B cell (primary cell): Measurements from ENCODE around the gene SOWAHC. TPM values are rescaled to one million over a fixed set of nuclear protein-coding genes. Genes with fewer than 3 reads are reported as not detected.

ENCODE experiments used
- ATAC-seq: fragments of 200-7000 bp; cut with Tn5 transposase; one replicate; pipeline ENCODE4 v1.10.0; 2021; ENCODE audit warnings: low read depth, mild to moderate bottlenecking, moderate number of reproducible peaks, moderate library complexity
- CTCF ChIA-PET: fragments of 350-600 bp; sonication (Branson Sonifier 250); formaldehyde crosslinking; loops from one replicate; lab custom pipeline; 2021; ENCODE audit warnings: antibody characterized with exemption, inconsistent platforms; lab: Charles Lee
- POLR2A ChIA-PET: fragments of 350-600 bp; sonication (Branson Sonifier 250); formaldehyde crosslinking; loops from one replicate; lab custom pipeline; 2021; ENCODE audit warnings: antibody characterized with exemption; lab: Charles Lee
- DNase-seq: peaks from one replicate; pipeline ENCODE4 v3.0.0; 2013
- H2AFZ ChIP-seq: 2 replicates; pipeline ENCODE4 v1.6.1; 2012; ENCODE audit warnings: mild to moderate bottlenecking, low read depth, low read length; ENCODE audit not compliant: insufficient read depth, poor library complexity, severe bottlenecking
- H3K27ac ChIP-seq, 2 donors: 1 replicate in 1 of 2; 2 replicates in 1 of 2; pipeline ENCODE4 v1.5.1; 2012 to 2013; ENCODE audit warnings: low read length in 2 of 2, mild to moderate bottlenecking in 2 of 2, moderate library complexity in 1 of 2
- H3K27me3 ChIP-seq, 4 experiments: fragments of 200-600 bp in 1 of 4; sonication (generic) in 1 of 4; replicated peaks in 1 of 4; 1 replicate in 2 of 4; 2 replicates in 2 of 4; pipeline versions ENCODE4 v1.6.1 to v1.7.0; 2013 to 2016; ENCODE audit warnings: low read length in 3 of 4, mild to moderate bottlenecking in 2 of 4, mixed read lengths in 1 of 4, moderate library complexity in 1 of 4; ENCODE audit not compliant: insufficient read depth in 4 of 4, control insufficient read depth in 3 of 4; ENCODE audit errors: control extremely low read depth in 1 of 4
- H3K36me3 ChIP-seq, 2 experiments: replicated peaks in 1 of 2; 1 replicate in 1 of 2; 2 replicates in 1 of 2; pipeline versions ENCODE4 v1.6.1 to v1.7.1; 2013; ENCODE audit warnings: low read length in 1 of 2; ENCODE audit not compliant: insufficient read depth in 2 of 2, control insufficient read depth in 1 of 2; ENCODE audit errors: control extremely low read depth in 1 of 2, extremely low read depth in 1 of 2
- H3K4me1 ChIP-seq, 2 donors: fragments of 200-600 bp in 1 of 2; sonication (generic) in 1 of 2; 1 replicate in 1 of 2; 2 replicates in 1 of 2; pipeline versions ENCODE4 v1.5.1 to v1.6.1; 2013 to 2017; ENCODE audit warnings: low read length in 2 of 2; ENCODE audit not compliant: control insufficient read depth in 2 of 2, insufficient read depth in 2 of 2
- H3K4me2 ChIP-seq: replicated peaks from 2 replicates; pipeline ENCODE3; 2012; ENCODE audit warnings: mild to moderate bottlenecking, low read depth, low read length; ENCODE audit not compliant: poor library complexity, severe bottlenecking
- H3K4me3 ChIP-seq, 5 experiments: fragments of 200-600 bp in 1 of 5; sonication (generic) in 1 of 5; 1 replicate in 3 of 5; 2 replicates in 2 of 5; pipeline versions ENCODE4 v1.5.1 to v1.7.0; 2011 to 2016; ENCODE audit warnings: low read length in 4 of 5, mild to moderate bottlenecking in 4 of 5, low read depth in 2 of 5, control low read depth in 1 of 5, moderate library complexity in 1 of 5; ENCODE audit not compliant: insufficient read depth in 1 of 5; ENCODE audit errors: control extremely low read depth in 1 of 5, extremely low read depth in 1 of 5
- H3K79me2 ChIP-seq: fragments of 200-600 bp; sonication (generic); one replicate; pipeline ENCODE4 v1.6.0; 2016; ENCODE audit warnings: low read length; ENCODE audit not compliant: control insufficient read depth, insufficient read depth
- H3K9ac ChIP-seq: fragments of 200-600 bp; sonication (generic); 2 replicates; pipeline ENCODE4 v1.6.1; 2017; ENCODE audit warnings: mild to moderate bottlenecking, low read length, moderate library complexity
- H3K9me3 ChIP-seq, 3 donors: one replicate each; pipeline versions ENCODE4 v1.6.1 to v1.7.1; 2013; ENCODE audit warnings: low read length in 2 of 3; ENCODE audit not compliant: control insufficient read depth in 2 of 3, insufficient read depth in 1 of 3; ENCODE audit errors: control extremely low read depth in 1 of 3
- H4K20me1 ChIP-seq: 2 replicates; pipeline ENCODE4 v1.6.0; 2012; ENCODE audit warnings: mild to moderate bottlenecking, low read length; ENCODE audit not compliant: insufficient read depth, control insufficient read depth, poor library complexity, severe bottlenecking
- H3K27ac Mint-ChIP-seq: one replicate; pipeline ENCODE4 v1.8.0; 2021; ENCODE audit warnings: mixed read lengths
- H3K27me3 Mint-ChIP-seq: one replicate; pipeline ENCODE4 v1.8.0; 2021; ENCODE audit warnings: mixed read lengths
- H3K4me1 Mint-ChIP-seq: one replicate; pipeline ENCODE4 v1.8.0; 2021; ENCODE audit warnings: mixed read lengths
- H3K4me3 Mint-ChIP-seq: one replicate; pipeline ENCODE4 v1.8.0; 2021; ENCODE audit warnings: mixed read lengths
- H3K9me3 Mint-ChIP-seq: one replicate; pipeline ENCODE4 v1.8.0; 2022; ENCODE audit warnings: mixed read lengths; ENCODE audit not compliant: insufficient read depth
- EZH2 ChIP-seq: IDR thresholded peaks from 2 replicates; pipeline ENCODE4 v1.6.1; 2012; ENCODE audit warnings: borderline replicate concordance, low read depth, mild to moderate bottlenecking, moderate library complexity, low read length; ENCODE audit not compliant: insufficient read depth, poor library complexity, severe bottlenecking
- WGBS: methylation state at CpG from one replicate; pipeline ENCODE4 v1.1.5; 2013; ENCODE audit warnings: missing lambda C conversion rate; ENCODE audit not compliant: insufficient coverage; 5-methylcytosine and 5-hydroxymethylcytosine counted together
- intact Hi-C: fragments of 100-400 bp; cut with micrococcal nuclease; formaldehyde crosslinking; loops from one replicate; pipeline ENCODE4 v1.10.0; 2022
- polyA plus RNA-seq: library from polyadenylated mRNA; depleted of rRNA; stranded (reverse); fragments of >200 nt; gene quantifications from 2 replicates; pipeline ENCODE4 v1.2.3, GENCODE V29; 2012
- total RNA-seq, 2 donors: library from RNA; stranded (reverse); fragments of 120-200 nt in 1 of 2; gene quantifications; 1 replicate in 1 of 2; 2 replicates in 1 of 2; pipeline versions ENCODE4 v1.2.3 to v1.2.4, GENCODE V29; 2013 to 2022
- TF ChIP-seq, protein P1 (sequence below): fragments of 200-600 bp; IDR thresholded peaks from one replicate; pipeline ENCODE4 v1.8.0; 2022; ENCODE audit warnings: antibody characterized with exemption, mild to moderate bottlenecking

Gene SOWAHC
- total and polyA plus RNA-seq, 2 donors (not counting 1 experiment from before 2014, with no cell fraction given) = 0.05 to 0.28 TPM

DNA sequence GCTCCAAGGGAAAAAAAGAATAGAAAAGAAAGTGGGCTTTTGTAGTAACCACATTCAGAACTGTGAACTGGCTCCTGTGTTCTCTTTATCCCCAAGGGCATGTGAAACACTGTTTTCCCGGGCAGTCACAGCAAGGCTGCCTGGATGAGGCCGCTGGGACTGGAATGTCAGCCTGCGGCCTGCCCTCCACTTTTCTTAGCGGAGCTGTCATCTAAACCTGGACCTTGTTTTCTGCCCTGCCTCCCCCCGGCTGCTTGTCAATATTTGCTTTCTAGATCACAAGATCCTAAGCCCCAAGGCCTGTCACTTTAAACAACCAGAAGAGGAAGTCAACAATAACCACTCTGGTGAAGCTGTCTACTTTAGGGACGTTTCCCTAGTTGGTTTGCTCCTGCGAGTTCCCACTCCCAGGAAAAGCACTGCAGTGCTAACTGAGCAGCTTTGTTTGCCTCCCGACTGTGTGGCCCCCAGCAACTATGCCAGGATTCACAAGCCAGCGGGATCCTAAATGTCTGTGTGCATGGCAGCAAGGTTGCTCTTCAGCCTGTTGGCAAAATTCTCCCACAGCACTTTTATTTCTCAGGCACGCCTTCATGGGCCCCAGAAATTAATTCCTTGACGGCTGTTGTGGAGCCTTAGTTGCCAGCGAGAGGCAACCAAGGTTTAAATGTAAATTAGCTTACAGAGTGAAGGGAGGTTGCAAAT, 30.6 kb downstream of the SOWAHC start:
- TF ChIP-seq, protein P1, sequence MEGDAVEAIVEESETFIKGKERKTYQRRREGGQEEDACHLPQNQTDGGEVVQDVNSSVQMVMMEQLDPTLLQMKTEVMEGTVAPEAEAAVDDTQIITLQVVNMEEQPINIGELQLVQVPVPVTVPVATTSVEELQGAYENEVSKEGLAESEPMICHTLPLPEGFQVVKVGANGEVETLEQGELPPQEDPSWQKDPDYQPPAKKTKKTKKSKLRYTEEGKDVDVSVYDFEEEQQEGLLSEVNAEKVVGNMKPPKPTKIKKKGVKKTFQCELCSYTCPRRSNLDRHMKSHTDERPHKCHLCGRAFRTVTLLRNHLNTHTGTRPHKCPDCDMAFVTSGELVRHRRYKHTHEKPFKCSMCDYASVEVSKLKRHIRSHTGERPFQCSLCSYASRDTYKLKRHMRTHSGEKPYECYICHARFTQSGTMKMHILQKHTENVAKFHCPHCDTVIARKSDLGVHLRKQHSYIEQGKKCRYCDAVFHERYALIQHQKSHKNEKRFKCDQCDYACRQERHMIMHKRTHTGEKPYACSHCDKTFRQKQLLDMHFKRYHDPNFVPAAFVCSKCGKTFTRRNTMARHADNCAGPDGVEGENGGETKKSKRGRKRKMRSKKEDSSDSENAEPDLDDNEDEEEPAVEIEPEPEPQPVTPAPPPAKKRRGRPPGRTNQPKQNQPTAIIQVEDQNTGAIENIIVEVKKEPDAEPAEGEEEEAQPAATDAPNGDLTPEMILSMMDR = no peak
- no peak for TF ChIP-seq EZH2
- POLR2A ChIA-PET = no interaction called here
- Histone ChIP-seq H2AFZ (no peak overlapping the region), H3K9me3 (peaks cover 0 to 6% (median 0%) of the 10 kb centered on the region in 3 donors), H3K4me2 (no peak overlapping the region), H4K20me1 (no peaks in the 10 kb centered on the region), H3K9ac (no peak overlapping the region), H3K79me2 (no peaks in the 10 kb centered on the region), H3K27ac (no peak overlapping the region), H3K4me3 (no peak overlapping the region), H3K36me3 (no peaks in the 10 kb centered on the region), H3K27me3 (no peaks in the 10 kb centered on the region), H3K4me1 (no peaks in the 10 kb centered on the region)
- H3K4me1 Mint-ChIP-seq = no peaks in the 10 kb centered on the region
- 32% methylated on average over 9 of the region's 12 CpGs for WGBS
- CTCF ChIA-PET = interaction anchor here (0.6 to 0.7 kb wide), 2 partner anchors 21 to 65 kb away, joined by 3 to 4 read pairs; no protein-coding TSS in a partner anchor
- H3K4me3 Mint-ChIP-seq = no peak overlapping the region
- intact Hi-C loops = no loop called here
- DNase-seq (no peak), ATAC-seq (no peak)
- H3K9me3 Mint-ChIP-seq = no peaks in the 10 kb centered on the region
- H3K27me3 Mint-ChIP-seq = peaks cover 9% of the 10 kb centered on the region
- H3K27ac Mint-ChIP-seq = no peak overlapping the region

DNA sequence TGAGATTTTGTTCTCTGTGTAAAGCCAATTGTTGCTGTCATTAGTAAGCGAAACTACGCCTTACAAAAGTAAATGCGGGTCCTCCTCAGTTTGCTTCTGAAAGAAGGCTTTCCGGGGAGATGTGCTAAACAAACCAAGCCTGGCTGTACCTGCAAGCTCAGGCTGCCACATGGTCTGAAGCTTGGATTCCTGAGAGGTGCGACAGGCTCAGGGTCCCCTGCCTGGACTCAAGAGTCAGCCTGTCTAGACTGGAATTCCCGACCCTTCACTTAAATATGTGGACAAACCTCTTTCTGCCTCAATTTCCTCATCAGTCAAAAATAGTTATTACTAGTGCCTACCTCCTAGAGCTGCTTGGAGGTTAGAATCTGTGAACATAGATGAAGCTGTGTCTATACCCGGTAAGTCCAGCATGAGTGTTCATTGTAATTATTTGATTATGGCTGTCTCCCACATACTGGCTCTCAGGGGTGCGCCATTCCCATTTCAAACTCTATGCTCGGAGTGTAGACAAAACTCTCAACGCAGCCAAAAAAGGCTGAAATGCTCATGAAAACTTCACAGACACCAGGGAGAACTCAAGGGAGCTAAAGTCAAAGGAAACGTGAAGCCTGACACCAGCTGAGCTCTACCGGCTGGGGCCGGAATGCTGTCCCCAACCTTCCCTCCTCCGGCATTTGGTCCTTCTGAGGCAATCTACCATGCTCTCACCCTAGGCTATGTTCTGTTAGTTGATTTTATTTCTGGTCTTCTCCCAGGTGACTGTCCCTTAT, 31.4 kb downstream of the SOWAHC start:
- H3K27ac Mint-ChIP-seq = no peak overlapping the region
- H2AFZ ChIP-seq = no peak overlapping the region
- peaks cover 10% of the 10 kb centered on the region for H3K27me3 Mint-ChIP-seq
- no peak overlapping the region for H3K4me2 ChIP-seq
- CTCF ChIA-PET = no interaction called here
- no peaks in the 10 kb centered on the region for H3K36me3 ChIP-seq
- DNase-seq (no peak), ATAC-seq (no peak)
- no peaks in the 10 kb centered on the region for H4K20me1 ChIP-seq
- no peaks in the 10 kb centered on the region for H3K27me3 ChIP-seq
- H3K4me3 ChIP-seq = no peak overlapping the region
- no peaks in the 10 kb centered on the region for H3K9me3 Mint-ChIP-seq
- no peak overlapping the region for H3K9ac ChIP-seq
- POLR2A ChIA-PET = no interaction called here
- no peak for TF ChIP-seq EZH2
- TF ChIP-seq, protein P1 = no peak
- peaks cover 0 to 6% (median 0%) of the 10 kb centered on the region in 3 donors for H3K9me3 ChIP-seq
- no peaks in the 10 kb centered on the region for H3K79me2 ChIP-seq
- H3K27ac ChIP-seq = no peak overlapping the region
- H3K4me3 Mint-ChIP-seq = no peak overlapping the region
- WGBS = 98% methylated on average over 12 of the region's 14 CpGs
- H3K4me1 Mint-ChIP-seq = no peaks in the 10 kb centered on the region
- intact Hi-C loops = no loop called here
- no peaks in the 10 kb centered on the region for H3K4me1 ChIP-seq
